WERI-Rb-1 (cell line): Measurements from ENCODE around the gene COMMD10.

ENCODE experiments used
- DNase-seq: peaks from one replicate; pipeline ENCODE4 v3.0.0-alpha.2; 2020
- H3K27ac ChIP-seq: fragments of 250-450 bp; sonication (Bioruptor Pico); 2 replicates; pipeline ENCODE4 v1.5.1; 2020; ENCODE audit warnings: mild to moderate bottlenecking, moderate library complexity
- H3K27me3 ChIP-seq: fragments of 250-450 bp; sonication (Bioruptor Pico); 2 replicates; pipeline ENCODE4 v1.5.1; 2021; ENCODE audit warnings: mild to moderate bottlenecking, low read depth, moderate library complexity; ENCODE audit not compliant: insufficient read depth, severe bottlenecking
- H3K36me3 ChIP-seq: fragments of 250-450 bp; sonication (Bioruptor Pico); 2 replicates; pipeline ENCODE4 v1.5.1; 2020; ENCODE audit warnings: mild to moderate bottlenecking, moderate library complexity
- H3K4me3 ChIP-seq: 2 replicates; pipeline ENCODE4 v1.5.1; 2011; ENCODE audit warnings: low read depth, mild to moderate bottlenecking, control low read depth, low read length
- H3K9me3 ChIP-seq: fragments of 250-450 bp; sonication (Bioruptor Pico); 2 replicates; pipeline ENCODE4 v1.5.1; 2021; ENCODE audit warnings: mild to moderate bottlenecking, moderate library complexity; ENCODE audit not compliant: severe bottlenecking
- CTCF ChIP-seq: IDR thresholded peaks from 2 replicates; pipeline ENCODE4 v1.5.1; 2011; ENCODE audit warnings: low read depth, mild to moderate bottlenecking, control low read depth, inconsistent platforms, low read length

COMMD10 gene

GRCh38 chr5:116225281-116225922 is 140.6 kb downstream of the COMMD10 start:
- H3K4me3 ChIP-seq: no peak overlapping the region
- no peaks in the 10 kb centered on the region; the same call in 1 of the 2 replicates for H3K36me3 ChIP-seq
- no peaks in the 10 kb centered on the region for H3K27me3 ChIP-seq
- DNase-seq: no peak
- H3K9me3 ChIP-seq: no peaks in the 10 kb centered on the region
- H3K27ac ChIP-seq: no peak overlapping the region
- TF ChIP-seq CTCF: no peak

GRCh38 chr5:116229131-116229689 is 144.4 kb downstream of the COMMD10 start:
- Histone ChIP-seq H3K27ac (no peak overlapping the region), H3K4me3 (no peak overlapping the region), H3K36me3 (no peaks in the 10 kb centered on the region; the same call in 1 of the 2 replicates), H3K9me3 (no peaks in the 10 kb centered on the region), H3K27me3 (no peaks in the 10 kb centered on the region)
- no peak for TF ChIP-seq CTCF
- no peak for DNase-seq

- no peak for TF ChIP-seq CTCF
- Histone ChIP-seq H3K9me3 (no peaks in the 10 kb centered on the region), H3K27me3 (no peaks in the 10 kb centered on the region), H3K36me3 (no peaks in the 10 kb centered on the region), H3K4me3 (no peak overlapping the region), H3K27ac (no peak overlapping the region)
- no peak for DNase-seq
Observed at GRCh38 chr5:116231288-116231687, 146.5 kb downstream of the COMMD10 start.

GRCh38 chr5:116234681-116235080 is 149.9 kb downstream of the COMMD10 start:
- Histone ChIP-seq H3K36me3 (no peaks in the 10 kb centered on the region), H3K27me3 (no peaks in the 10 kb centered on the region), H3K27ac (no peak overlapping the region), H3K4me3 (no peak overlapping the region), H3K9me3 (no peaks in the 10 kb centered on the region)
- no peak for DNase-seq
- TF ChIP-seq CTCF: no peak

- DNase-seq: no peak
- Histone ChIP-seq H3K36me3 (no peaks in the 10 kb centered on the region), H3K27me3 (no peaks in the 10 kb centered on the region), H3K9me3 (no peaks in the 10 kb centered on the region), H3K4me3 (no peak overlapping the region), H3K27ac (no peak overlapping the region)
- no peak for TF ChIP-seq CTCF
Observed at GRCh38 chr5:116237917-116238500, 153.2 kb downstream of the COMMD10 start.
